ENCODE measurements around the gene ASB18. TPM values are rescaled to one million over a fixed set of nuclear protein-coding genes. Genes with fewer than 3 reads are reported as not detected.

Gene ASB18
- total RNA-seq, 4 donors from 2014 or later, result not detected

DNA sequence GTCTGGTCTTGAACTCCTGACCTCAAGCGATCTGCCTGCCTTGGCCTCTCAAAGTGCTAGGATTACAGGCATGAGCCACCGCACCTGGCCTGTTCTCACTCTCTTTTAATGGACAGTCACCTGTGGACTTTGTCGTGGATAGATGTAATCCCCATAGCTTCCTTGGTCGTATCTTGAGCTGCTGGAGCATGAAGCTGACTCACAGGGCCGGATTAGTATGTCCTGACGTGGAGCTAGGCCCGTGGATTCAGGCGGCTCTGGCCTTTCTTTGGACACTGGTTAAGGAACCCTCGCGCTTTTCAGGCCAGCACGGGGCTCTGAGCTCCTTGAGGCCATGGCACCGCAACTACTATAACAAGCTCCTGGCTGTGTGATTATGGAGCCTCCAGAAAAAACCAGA is 68.5 kb downstream of the ASB18 start:
- Histone ChIP-seq H3K4me3 (replicated peaks in 1 of 3) (no peak overlapping the region), H3K4me1 (no peaks in the 10 kb centered on the region), H3K27me3 (no peaks in the 10 kb centered on the region), H3K36me3 (no peaks in the 10 kb centered on the region), H3K9me3 (no peaks in the 10 kb centered on the region), H3K27ac (no peak overlapping the region)
- no peak for DNase-seq
- intact Hi-C loops (cut with DNase I), result no loop called here
- TF ChIP-seq CTCF (IDR thresholded peaks at IDR 0.05), result no peak
- no peak for TF ChIP-seq POLR2A (IDR thresholded peaks at IDR 0.05)
- 91 to 96% methylated on average over 12 of the region's 12 CpGs for WGBS, 2 donors

DNA sequence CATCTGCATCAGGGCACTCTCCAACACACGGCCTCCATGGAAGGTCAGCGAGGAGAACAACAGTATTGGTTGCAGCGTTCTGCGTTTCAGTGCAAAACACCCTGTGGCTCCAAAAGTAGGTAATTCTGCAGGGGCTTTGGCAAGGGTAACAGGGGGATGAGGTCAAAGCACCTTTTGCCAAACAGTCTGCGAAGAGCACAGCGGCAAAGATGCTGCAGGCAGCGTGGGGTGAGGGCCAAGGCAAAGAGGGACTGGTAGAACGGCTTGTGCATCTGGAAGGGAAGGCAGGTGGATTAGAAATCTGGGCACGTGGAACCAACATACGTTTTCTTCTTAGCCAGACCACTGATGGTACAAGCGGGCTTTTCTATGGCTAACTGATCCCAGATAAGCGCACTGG is 69.4 kb downstream of the ASB18 start:
- no peak overlapping the region for H3K4me3 ChIP-seq (replicated peaks in 1 of 3)
- no peak for DNase-seq

GRCh38 chr2:236193026-236193425 is 71.2 kb downstream of the ASB18 start:
- no peaks in the 10 kb centered on the region for H3K36me3 ChIP-seq
- H3K4me1 ChIP-seq, result no peaks in the 10 kb centered on the region
- no peak for DNase-seq
- H3K27ac ChIP-seq, result no peak overlapping the region
- H3K9me3 ChIP-seq, result no peaks in the 10 kb centered on the region
- no peak overlapping the region for H3K4me3 ChIP-seq (replicated peaks in 1 of 3)
- TF ChIP-seq CTCF (IDR thresholded peaks at IDR 0.05) (no peak), POLR2A (IDR thresholded peaks at IDR 0.05) (no peak)
- no peaks in the 10 kb centered on the region for H3K27me3 ChIP-seq
- intact Hi-C loops (cut with DNase I), result no loop called here
- WGBS, 2 donors, result 63 to 78% methylated on average over 10 of the region's 10 CpGs

More for the DNA sequence above, 69.4 kb downstream of the ASB18 start:
- no peaks in the 10 kb centered on the region for H3K9me3 ChIP-seq
- intact Hi-C loops (cut with DNase I), result no loop called here
- no peaks in the 10 kb centered on the region for H3K4me1 ChIP-seq
- 91 to 92% methylated on average over 12 of the region's 12 CpGs for WGBS, 2 donors
- no peaks in the 10 kb centered on the region for H3K27me3 ChIP-seq
- H3K27ac ChIP-seq, result no peak overlapping the region
- no peak for TF ChIP-seq POLR2A (IDR thresholded peaks at IDR 0.05)
- TF ChIP-seq CTCF (IDR thresholded peaks at IDR 0.05), result no peak
- H3K36me3 ChIP-seq, result no peaks in the 10 kb centered on the region

- H3K27ac ChIP-seq, result no peak overlapping the region
- DNase-seq, result no peak
- no peaks in the 10 kb centered on the region for H3K4me1 ChIP-seq
- no peaks in the 10 kb centered on the region for H3K9me3 ChIP-seq
- WGBS, 2 donors, result 92% methylated on average over 2 of the region's 2 CpGs
- H3K36me3 ChIP-seq, result no peaks in the 10 kb centered on the region
- intact Hi-C loops (cut with DNase I), result no loop called here
- H3K27me3 ChIP-seq, result no peaks in the 10 kb centered on the region
- H3K4me3 ChIP-seq (replicated peaks in 1 of 3), result no peak overlapping the region
- TF ChIP-seq CTCF (IDR thresholded peaks at IDR 0.05), result no peak
- no peak for TF ChIP-seq POLR2A (IDR thresholded peaks at IDR 0.05)
Observed at GRCh38 chr2:236190674-236191073, 73.5 kb downstream of the ASB18 start.

GRCh38 chr2:236184701-236185100 is 79.5 kb downstream of the ASB18 start:
- Histone ChIP-seq H3K9me3 (no peaks in the 10 kb centered on the region), H3K27ac (no peak overlapping the region), H3K27me3 (peaks cover 12% of the 10 kb centered on the region), H3K4me1 (no peaks in the 10 kb centered on the region), H3K4me3 (replicated peaks in 1 of 3) (no peak overlapping the region), H3K36me3 (no peaks in the 10 kb centered on the region)
- WGBS, 2 donors, result 100% methylated on average over 3 of the region's 4 CpGs
- intact Hi-C loops (cut with DNase I), result loop anchor here (5.0 kb wide), 1 partner anchor 407 kb away; no protein-coding TSS in a partner anchor
- TF ChIP-seq POLR2A (IDR thresholded peaks at IDR 0.05) (no peak), CTCF (IDR thresholded peaks at IDR 0.05) (no peak)
- DNase-seq, result no peak
